NCI-H1105 treated with DMSO at 0.1 percent for 48 hours (cell line): Measurements from ENCODE around the gene ARL3.
"Not testable (repeated sequence)": the region's sequence is repeated elsewhere in the genome, so short reads cannot be mapped to it uniquely, and the experiment has no call there.

Experiments
- DNase-seq: peaks from one replicate; lab custom pipeline; 2025; lab: John Stamatoyannopoulos, UW

The ARL3 gene

DNA sequence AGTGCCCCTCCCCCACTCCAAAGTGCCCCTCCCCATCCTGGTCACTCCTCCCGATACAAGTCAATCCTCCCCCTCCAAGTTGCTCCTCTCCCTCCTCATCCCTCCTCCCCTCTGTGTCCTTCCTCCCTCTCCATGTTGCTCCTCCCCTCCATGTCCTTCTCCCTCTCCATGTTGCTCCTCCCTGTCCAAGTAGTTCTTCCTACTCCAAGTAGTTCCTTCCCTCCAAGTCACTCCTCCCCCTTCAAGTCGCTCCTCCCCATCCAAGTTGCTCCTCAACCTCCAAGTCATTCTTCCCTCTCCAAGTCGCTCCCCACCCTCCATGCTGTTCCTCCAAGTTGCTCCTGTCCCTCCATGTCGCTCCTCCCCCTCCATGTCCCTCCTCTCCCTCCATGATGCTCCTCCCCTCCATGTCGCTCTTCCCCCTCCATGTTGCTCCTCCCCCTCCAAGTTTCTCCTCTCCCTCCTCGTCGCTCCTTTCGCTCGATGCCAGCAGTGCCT, 20.9 kb upstream of the ARL3 start:
- DNase-seq: no peak

DNA sequence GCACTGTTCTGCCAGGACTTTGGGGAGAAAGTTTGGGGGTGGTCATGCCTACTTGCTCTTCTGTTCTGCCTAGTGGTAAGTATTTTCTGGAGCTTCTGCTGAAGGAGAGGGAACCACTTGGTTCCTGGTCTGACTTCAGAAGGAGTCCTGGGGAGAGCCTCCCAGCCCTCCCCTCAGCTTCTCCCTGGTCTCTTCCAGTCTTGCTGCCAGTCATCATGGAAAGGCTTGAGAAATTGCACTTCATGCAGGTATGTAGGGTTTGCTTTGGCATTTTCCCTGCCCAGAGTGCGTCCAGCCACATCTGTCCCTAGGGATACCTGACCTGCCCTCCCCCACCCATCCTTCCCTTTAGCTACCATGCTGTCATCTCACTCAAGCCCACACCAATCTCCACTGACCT, 18.5 kb upstream of the ARL3 start:
- DNase-seq: no peak

DNA sequence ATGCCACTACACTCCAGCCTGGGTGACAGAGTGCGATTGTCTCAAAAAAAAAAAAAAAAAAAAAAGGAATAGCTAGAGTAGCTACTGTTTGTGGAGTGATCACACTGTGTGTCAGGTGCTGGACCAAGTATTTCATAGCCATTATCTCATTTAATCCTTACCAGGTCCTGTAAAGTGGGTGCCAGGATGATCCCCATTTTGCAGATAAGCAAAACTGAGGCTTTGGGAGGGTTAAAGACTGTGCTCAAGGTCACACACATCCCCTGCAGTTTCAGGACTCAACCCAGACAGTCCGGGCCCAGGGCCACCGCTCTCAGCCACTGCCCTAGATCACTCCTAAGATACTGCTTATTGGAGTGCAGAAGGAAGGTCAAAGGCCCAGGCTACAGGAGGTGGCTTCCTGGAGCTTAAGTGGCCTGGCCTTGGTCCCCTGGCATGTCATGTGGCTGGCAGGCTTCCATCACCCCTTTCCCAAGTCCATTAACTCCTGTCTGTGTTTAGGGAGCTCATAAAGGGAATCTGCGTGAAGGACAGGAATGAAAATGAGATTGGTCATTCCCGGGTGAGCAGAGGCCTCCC, 17.1 kb upstream of the ARL3 start:
- no peak for DNase-seq

DNA sequence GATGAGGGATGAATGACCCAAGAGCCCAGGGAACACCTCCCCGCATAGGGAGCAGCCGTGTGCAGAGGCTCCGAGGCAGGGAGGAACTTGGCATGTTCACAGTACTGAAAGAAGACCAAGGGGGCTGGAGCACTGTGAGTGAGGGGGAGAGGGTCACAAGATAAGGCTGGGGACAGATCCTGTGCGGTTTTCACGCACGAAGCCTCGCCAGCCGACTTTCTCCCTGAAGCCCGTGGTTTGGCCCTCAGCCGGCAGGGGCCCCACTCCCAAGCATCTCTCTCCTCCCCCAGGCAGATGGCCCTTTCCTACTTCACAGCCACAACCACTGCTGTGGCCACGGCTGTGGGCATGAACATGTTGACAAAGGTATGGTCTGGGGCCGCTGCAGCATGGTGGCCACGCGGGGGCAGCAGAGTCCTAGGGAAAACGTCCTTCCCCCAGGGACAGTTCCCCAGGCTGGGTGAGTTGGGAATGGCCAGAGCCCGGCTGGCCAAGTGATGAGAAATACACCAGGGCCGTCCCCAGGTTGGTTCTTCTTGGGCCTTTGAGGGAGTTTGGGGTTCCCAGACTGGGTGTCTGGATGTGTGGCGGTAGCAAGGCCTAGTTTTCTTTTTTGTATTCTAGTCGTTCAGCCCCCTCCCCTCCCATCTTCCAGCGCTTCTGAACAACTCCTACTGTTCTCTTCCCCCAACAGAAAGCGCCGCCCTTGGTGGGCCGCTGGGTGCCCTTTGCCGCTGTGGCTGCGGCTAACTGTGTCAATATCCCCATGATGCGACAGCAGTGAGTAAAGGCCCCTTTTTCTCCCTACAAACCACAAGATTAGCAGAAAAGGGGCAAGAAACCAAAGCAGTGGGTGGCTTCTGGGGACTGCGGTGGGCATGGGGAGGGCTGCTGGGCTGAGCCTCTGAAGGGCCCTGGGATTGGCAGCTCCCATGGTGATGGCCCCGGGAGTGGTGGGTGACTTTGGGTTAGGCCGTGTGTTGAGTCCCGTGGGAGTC, 15.1 kb upstream of the ARL3 start:
- DNase-seq: no peak

DNA sequence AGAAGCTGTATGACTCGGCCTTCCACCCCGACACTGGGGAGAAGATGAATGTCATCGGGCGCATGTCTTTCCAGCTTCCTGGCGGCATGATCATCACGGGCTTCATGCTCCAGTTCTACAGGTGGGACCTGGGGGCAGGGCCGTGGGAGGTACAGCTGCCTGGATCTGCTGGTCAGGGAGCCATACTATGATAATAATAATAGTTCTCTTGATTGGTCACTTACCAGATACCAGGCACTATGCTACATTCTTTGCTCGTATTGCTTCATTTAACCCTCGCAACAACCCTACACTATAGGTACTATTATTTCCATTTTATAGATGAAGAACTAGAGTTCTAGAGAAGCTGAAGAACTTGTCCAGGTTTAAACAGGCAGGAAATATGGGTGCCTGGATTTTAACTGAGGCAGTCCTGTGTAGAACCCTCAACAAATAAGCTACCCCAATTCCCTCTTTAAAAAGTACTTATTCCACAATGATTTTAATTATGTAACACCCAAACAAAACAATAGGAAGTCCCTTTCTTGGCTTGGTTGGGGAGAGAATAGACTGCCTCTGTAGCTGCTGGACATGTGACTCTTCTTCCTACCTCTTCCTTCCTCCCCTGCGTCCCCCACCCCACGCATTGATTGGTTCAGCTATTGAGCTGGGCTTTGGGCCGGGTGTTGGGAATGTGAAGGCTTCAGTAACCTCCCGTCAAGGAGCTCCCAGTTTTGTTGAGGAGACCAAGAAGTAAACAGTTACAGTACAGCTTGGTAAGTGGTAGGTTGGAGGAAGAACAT, 13.0 kb upstream of the ARL3 start:
- no peak for DNase-seq

DNA sequence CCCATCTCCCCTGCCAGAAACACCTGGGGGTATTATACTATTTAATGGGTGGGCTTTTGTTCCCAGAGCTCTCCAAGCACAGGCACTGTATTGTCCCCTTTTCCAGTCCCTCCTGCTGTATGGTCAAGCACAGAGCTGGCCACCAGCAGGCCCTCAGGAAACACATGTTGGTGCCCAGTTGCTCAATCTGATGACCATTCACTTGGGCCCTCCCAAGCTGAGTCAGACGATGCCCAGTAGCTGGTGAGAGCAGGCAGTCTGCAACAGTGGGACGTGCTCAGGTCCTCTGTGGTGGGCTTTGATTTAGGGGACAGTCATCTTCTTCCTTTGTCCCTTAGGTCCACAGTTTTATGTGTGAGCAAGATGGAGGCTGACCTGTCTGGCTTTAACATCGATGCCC, 12.1 kb upstream of the ARL3 start:
- DNase-seq: no peak

DNA sequence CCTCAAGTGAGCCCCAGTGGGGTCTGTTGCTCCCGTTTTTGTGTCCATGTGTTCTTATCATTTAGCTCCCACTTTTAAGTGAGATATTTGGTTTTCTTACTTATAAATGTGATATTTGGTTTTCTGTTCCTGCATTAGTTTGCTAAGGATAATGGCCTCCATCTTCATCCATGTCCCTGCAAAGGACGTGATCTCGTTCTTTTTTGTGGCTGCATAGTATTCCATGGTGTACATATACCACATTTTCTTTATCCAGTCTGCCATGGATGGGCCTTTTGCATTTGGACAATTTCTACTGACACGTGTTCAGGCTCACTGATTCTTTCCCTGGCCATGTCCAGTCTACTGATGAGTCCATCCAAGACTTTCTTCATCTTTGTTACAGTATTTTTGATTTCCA, 9.8 kb upstream of the ARL3 start:
- no peak for DNase-seq

DNA sequence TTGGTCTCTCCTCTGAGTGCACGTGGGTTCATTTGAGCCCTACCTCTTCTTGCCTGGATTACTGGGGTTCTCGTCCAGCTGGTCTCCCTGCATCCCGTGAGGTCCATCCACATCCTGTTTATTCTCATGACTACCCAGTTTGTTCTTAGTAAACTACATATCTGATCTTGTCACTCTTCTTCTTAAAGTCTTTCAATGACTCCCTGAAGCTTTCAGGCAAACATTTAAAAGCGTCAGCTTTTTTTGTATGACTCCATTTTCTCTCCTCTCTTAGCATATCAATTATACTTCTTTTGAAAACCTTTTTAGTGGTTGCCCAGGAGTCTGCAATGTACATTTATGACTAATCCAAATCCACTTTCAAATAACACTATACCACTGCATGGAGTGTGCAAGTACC, 7.8 kb upstream of the ARL3 start:
- no peak for DNase-seq

DNA sequence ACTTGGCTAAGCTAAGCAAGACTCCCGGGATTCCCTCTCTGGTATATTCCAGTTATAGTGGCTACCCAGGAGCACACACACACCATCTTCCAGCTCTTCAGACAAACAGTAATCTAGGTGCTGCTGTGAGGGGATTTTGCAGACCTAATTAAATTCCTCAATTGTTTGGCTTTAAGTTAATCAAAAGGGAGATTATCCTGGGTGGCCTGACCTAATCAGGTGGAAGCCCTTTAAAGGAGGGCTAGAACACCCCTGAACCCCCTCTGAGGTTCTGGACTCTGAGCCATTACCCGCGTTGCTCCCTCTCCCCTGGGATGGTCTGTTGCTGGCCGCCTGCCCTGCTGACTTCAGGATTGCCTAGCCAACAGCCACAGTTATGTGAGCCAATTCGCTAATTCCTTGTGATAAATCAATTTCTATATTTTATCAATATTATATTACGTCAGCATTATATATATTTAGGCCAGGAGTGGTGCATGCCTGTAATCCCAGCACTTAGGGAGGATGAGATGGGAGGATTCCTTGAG, 6.6 kb upstream of the ARL3 start:
- no peak for DNase-seq

DNA sequence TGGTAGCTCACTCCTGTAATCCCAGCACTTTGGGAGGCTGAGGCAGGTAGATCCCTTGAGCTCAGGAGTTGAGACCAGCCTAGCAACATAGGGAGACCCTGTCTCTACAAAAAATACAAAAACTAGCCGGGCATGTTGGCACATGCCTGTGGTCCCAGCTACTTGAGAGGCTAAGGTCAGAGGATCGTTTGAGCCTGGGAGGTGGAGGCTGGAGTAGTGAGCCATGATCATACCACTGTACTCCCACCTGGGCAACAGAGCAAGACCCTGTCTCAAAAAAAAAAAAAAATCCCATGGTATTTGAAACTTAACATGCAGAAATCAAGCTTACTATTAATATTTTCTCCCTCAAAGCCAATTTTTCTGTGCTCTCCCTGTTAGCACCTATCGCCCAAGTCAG, 6.1 kb upstream of the ARL3 start:
- DNase-seq: no peak

DNA sequence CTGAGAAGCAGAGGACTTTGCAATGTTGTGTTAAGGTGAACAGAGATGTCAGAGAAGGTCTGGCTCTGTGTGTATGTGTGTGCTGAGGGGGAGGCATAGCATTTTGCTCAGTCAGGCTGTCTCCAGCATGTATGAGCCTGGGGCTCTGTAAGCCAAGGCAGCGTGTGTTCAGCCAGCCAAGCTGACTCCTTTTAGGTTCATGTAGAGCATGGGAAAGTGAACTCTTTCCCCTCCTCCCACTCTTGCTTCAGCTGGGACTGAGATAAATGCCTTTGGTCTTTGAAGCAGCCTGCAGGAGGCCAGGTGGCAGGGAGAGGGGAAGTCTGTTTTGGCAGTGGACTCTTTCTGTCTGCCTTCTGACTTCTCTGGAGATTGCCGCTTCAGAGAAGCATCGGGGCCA, 4.0 kb upstream of the ARL3 start:
- no peak for DNase-seq

DNA sequence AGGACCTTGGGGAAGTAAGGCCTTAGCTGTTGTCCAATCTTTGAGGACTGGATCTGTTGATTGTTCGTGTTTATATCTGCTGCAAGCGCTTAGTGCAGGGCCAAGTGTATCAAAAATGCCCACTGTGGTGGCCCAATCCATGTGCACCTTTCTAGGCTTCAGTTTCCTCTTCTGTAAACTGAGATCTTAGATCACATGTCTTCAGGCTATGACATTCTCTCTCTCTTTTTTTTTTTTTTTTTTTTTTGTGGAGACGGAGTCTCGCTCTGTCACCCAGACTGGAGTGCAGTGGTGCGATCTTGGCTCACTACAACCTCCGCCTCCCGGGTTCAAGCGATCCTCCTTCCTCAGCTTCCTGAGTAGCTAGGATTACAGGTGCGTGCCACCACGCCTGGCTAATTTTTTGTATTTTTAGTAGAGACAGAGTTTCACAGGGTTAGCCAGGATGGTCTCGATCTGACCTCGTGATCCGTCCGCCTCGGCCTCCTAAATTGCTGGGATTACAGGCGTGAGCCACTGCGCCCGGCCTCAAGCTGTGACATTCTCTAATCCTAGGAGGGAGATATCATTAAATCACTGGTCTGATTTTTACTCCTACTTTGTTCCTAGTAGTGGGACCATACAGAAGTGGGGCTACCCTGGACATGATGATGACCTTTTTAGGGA, 2.8 kb upstream of the ARL3 start:
- DNase-seq: not testable (repeated sequence)

DNA sequence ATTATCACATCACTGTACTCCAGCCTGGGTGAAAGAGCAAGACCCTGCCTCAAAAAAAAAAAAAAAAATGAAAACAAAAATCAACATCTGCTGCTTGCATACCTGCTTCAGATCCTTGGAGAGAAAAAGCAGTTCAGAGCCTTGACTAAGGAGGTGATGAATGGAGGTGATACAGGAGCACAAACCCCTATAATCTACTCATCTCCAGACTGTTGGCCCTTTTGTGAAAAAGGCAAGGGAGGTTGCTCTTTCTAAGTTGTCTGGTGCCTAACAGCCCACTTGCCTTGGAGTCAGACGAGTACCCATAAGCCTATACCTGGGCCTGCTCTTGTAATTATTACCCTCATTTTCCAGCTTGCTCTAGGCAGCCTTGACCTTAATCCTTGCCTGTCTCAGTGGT, 1.7 kb upstream of the ARL3 start:
- DNase-seq: no peak

DNA sequence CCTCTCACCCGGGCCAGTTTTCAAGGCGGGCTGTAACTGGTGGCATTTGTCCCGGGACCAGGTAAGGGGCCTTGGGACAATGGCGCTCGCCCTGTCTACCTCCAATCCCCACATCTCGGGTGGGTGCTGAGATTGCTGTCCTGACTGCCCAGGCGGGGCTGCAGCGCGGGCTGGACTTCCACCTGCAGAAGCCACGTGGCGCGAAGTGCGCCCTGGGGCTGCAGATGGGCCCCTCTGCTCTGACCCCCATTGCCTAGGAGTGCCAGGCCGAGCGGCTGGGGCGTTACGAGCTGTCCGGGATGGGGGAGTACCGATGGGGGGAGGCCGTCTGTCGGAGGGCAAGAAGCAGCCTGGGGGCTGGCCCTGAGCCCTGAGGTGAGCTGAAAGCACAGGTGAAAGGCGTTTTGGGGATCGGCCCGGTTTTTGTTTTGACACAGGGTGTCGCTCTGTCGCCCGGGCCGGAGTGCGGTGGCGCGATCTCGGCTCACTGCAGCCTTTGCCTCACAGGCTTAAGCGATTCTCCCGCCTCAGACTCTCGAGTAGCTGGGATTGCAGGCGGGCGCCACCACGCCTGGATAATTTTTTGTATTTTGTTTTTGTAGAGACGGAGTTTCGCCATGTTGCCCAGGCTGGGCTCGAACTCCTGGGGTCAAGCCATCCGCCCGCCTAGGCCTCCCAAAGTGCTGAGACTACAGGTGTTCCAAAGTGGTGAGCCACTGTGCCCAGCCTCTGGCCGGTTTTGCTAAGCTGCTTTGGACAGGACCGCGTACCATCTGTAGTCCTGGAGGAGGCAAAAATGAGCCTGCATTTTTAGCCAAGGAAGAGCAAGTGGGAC, 641 bp upstream of the ARL3 start, which contains the start of gene SFXN2:
Gene SFXN2, plus strand, starts transcription at position 16 of the 835 bp plus-strand sequence. CDS start 12,001 bp downstream, outside the sequence.
- no peak for DNase-seq

DNA sequence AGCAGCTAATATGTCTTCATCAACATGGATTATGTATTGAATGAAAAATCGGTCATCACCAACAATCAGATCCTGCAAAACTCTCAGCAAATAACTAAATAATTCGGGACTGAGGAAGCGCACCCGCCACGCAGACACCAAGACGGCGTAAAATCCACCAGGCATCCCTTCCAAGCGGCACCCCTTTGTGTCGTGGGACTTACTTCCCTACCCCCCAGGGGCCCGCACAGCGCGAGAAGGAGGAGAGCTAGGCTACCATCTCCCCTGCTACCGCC, 721 bp downstream of the ARL3 start:
- no peak for DNase-seq

DNA sequence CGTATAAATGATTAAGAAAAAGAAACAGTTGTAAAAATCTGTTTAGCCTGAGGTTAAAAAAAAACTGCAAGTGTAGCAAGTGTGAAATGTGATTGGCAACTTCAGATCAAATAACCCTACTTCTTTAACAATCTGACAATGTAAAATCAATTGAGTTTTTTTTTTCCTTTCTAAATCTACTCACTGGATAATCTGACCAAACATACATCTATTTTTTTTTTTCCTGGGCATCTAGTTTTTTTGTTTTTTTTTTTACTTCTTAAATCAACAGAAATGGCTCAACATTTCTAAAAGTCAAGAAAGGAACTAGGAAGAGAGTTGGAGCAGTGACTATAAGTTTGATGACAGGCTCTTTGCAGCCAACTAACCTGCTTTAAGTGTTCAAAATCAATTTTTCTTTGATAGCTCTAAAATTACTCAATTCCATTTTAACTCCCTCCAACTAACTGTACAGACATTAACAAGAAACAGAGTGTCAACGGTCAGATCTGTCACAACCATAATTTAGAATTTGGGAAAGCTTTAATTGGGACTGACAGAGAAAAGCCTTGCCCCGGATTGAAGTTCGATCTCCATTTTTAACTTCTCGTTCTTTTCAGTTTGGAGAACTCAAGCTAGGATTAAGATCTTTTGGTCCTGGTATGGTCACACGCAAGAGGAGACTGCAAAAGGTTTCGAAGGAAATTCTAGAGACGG, 1.2 kb downstream of the ARL3 start:
- DNase-seq: no peak

DNA sequence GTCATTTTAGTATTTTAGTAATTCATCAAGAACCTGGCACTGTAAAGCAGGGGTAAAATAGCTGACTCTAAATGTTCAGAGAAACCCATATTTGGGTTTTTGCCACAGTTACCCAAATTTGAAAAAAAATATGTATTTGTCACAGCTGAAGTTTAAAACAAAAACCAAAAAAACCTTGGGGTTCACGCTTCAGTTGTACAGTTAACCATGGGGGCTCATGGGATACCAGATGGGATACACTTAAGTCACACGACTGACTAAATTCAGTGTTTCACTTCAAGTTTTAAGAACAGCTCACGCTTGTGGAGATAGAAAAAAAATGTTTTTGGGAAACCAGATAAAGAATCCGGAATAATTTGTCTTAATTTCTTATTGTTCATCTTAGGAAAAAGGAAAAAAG, 2.1 kb downstream of the ARL3 start:
- DNase-seq: no peak

DNA sequence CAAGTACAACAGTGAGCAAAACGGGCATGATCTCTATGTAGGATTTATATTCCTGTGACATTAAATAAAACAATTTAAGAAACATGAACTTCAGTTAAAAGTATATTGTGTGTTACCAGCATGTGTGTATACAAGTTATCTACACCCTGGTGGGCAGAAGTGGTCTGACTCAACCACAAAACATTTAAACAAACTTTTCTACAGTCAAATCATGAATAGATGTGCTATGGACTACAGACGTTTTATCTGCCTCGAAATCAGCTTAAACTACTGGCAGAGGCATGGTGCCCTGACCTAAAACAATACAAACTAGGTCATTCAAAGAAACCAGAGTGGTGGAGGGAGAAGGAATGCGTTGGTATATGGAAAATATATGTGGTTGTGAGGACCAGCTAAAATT, 3.6 kb downstream of the ARL3 start:
- DNase-seq: no peak

DNA sequence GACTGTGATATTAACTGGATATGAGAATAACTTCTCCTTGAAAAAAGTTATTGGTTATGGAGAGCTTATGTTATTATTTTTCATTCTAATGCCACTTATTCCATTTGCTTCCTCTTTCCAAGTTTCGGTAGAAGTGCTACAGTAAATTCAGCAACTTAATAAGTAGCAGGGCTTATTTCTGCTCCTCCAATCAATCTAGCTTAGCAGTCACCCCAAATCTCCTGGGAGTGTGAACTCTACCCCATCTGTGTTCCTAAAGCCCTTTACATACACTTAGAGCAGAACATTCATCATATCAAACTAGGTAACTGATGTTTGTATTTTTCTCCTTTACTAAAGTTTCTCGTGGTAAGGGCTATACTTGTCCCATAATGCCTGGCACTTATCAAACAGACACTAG, 8.7 kb downstream of the ARL3 start:
- no peak for DNase-seq

DNA sequence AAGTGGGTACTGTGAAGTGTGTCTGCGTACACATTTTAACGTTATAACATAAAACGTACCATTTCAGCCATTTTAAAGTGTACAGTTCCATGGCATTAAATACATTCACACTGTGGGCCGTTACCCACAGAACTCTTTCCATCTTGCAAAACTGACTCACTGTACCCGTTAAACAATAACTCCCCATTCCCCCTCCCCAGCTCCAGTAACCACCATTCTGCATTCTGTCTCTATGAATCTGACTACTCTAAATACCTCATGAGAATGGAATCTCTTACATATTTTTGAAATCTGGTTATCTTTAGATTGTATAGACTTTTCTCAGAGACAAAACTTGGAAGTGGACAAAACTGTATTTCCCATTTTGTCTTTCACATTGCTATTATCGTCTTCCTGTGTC, 9.3 kb downstream of the ARL3 start:
- DNase-seq: no peak
